Motor neuron (in vitro differentiated cells): ENCODE measurements around the gene OR5K2. TPM values are rescaled to one million over a fixed set of nuclear protein-coding genes. Genes with fewer than 3 reads are reported as not detected.

Source experiments
- ATAC-seq, 8 experiments: fragments of 200-7000 bp; cut with Tn5 transposase; replicated peaks in 6 of 8; 2 replicates each; pipeline ENCODE4 v1.8.0; 2021; ENCODE audit warnings: mild to moderate bottlenecking in 8 of 8, moderate library complexity in 8 of 8
- H3K27ac ChIP-seq, 2 donors: fragments of 250-450 bp; sonication (Bioruptor Pico); 2 replicates each; pipeline ENCODE4 v1.9.0; 2021; ENCODE audit warnings: antibody characterized with exemption in 2 of 2, mild to moderate bottlenecking in 2 of 2, moderate library complexity in 1 of 2
- H3K4me1 ChIP-seq, 2 donors: fragments of 250-450 bp; sonication (Bioruptor Pico); replicated peaks in 1 of 2; 2 replicates each; pipeline ENCODE4 v1.6.1; 2021; ENCODE audit warnings: antibody characterized with exemption in 2 of 2, mild to moderate bottlenecking in 2 of 2, moderate library complexity in 1 of 2
- H3K4me3 ChIP-seq, 5 donors: fragments of 250-450 bp; sonication (Bioruptor Pico); 2 replicates each; pipeline ENCODE4 v1.9.0; 2021; ENCODE audit warnings: antibody characterized with exemption in 5 of 5, mild to moderate bottlenecking in 5 of 5, moderate library complexity in 4 of 5
- WGBS, 10 experiments: fragments of 450-650 bp; shearing (Covaris generic); methylation state at CpG; one replicate each; pipeline ENCODE4 v1.0.0; 2022; 5-methylcytosine and 5-hydroxymethylcytosine counted together
- in situ Hi-C, 9 experiments: fragments of 400-800 bp; cut with MboI; loops; one replicate each; pipeline ENCODE4 v1.15.0; 2021; ENCODE audit warnings: low sequenced_read_pairs in 9 of 9, low pct_unique_long_range_greater_than_20kb in 2 of 9; ENCODE audit not compliant: unreplicated experiment in 9 of 9
- total RNA-seq, 8 experiments: library from RNA; unstranded; fragments of 300-600 nt; gene quantifications; 2 replicates each; pipeline versions ENCODE4 v1.2.3 to v1.2.4, GENCODE V29; 2022

OR5K2 gene
- under 1 TPM in 2 of 8 experiments, not detected in 6; 0.28 to 0.43 TPM for total RNA-seq

GRCh38 chr3:98497381-98497780, at the start of gene OR5K2:
TSS of gene OR5K2 (plus strand) at chr3:98497681. CDS start at chr3:98497681, 0 bp downstream.
- no peak for ATAC-seq
- WGBS, 10 experiments: 0 to 100% (median 55%) methylated on average over 1 to 2 of the region's 2 CpGs; no CpG with 5 or more reads in 2 of the 10 experiments
- Histone ChIP-seq H3K4me1 (no peaks in the 10 kb centered on the region), H3K4me3 (no peak within 1 kb of the TSS), H3K27ac (no peak within 1 kb of the TSS)
- in situ Hi-C loops: loop anchor here in 1 of 9 experiments (25.0 kb wide), 1 partner anchor 110 kb away; the partner anchor contains the start of gene OR5K3

GRCh38 chr3:98449606-98450193, 47.8 kb upstream of the OR5K2 start:
- in situ Hi-C loops: no loop called here
- 36 to 91% (median 80%) methylated on average over 1 to 7 of the region's 7 CpGs; no CpG with 5 or more reads in 1 of the 10 experiments for WGBS, 10 experiments

GRCh38 chr3:98450372-98450771, 47.1 kb upstream of the OR5K2 start:
- in situ Hi-C loops: no loop called here
- 6 to 91% (median 82%) methylated on average over 1 to 4 of the region's 4 CpGs for WGBS, 10 experiments
- Histone ChIP-seq H3K27ac (no peak overlapping the region), H3K4me1 (no peaks in the 10 kb centered on the region), H3K4me3 (no peak overlapping the region)
- ATAC-seq: no peak

More at GRCh38 chr3:98449606-98450193, 47.8 kb upstream of the OR5K2 start:
- ATAC-seq: no peak
- no peak overlapping the region for H3K27ac ChIP-seq
- H3K4me3 ChIP-seq: no peak overlapping the region
- H3K4me1 ChIP-seq: no peaks in the 10 kb centered on the region

GRCh38 chr3:98453827-98454226, 43.7 kb upstream of the OR5K2 start:
- in situ Hi-C loops: no loop called here
- H3K4me3 ChIP-seq: no peak overlapping the region
- no peak for ATAC-seq
- no peak overlapping the region for H3K27ac ChIP-seq
- H3K4me1 ChIP-seq: no peaks in the 10 kb centered on the region

GRCh38 chr3:98454929-98455328, 42.6 kb upstream of the OR5K2 start:
- no peaks in the 10 kb centered on the region for H3K4me1 ChIP-seq
- no peak overlapping the region for H3K4me3 ChIP-seq
- in situ Hi-C loops: no loop called here
- H3K27ac ChIP-seq: no peak overlapping the region
- 0 to 100% (median 83%) methylated on average over 1 of the region's 1 CpG; no CpG with 5 or more reads in 4 of the 10 experiments for WGBS, 10 experiments
- ATAC-seq: no peak

DNA sequence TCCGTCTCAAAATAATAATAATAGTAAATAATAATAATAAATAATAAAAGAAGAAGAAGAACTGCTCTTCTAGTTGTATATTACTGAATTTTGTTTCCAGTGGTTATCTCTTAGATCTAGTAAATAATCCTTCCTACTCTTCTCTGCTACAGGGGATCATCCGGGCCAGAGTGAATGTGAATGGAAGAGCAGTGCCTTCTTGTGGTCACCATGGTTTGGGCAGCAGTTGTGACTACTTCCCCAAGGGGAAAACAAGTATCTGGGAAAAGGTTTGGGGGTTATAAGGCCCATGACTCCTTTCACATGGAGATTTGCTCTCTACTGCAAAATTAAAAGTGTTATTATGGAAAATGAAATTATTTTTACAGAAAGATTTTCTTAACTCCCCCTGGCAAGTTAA, 39.9 kb upstream of the OR5K2 start:
- H3K4me3 ChIP-seq: no peak overlapping the region
- no peaks in the 10 kb centered on the region for H3K4me1 ChIP-seq
- H3K27ac ChIP-seq: no peak overlapping the region
- in situ Hi-C loops: no loop called here
- ATAC-seq: no peak
- 75 to 100% (median 100%) methylated on average over 1 to 2 of the region's 2 CpGs; no CpG with 5 or more reads in 3 of the 10 experiments for WGBS, 10 experiments

DNA sequence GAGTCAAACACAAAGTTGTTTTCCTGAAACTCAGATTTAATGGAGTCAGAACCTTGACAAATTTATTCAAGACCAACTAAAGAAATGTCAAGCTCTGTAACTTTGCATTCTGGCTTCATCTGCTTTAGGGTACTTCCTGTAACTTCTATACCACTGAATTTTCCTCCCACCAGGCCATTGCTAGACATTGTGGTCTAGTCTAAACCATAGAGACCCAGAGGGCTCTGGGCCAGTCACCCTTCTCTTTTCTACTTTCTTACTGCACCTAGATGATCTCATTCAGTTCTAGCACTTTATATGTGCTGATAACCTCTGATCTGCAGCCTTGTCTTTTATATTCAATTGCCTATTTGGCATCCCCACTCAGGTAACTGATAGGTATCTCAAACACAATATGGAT, 37.3 kb upstream of the OR5K2 start:
- Histone ChIP-seq H3K4me1 (no peaks in the 10 kb centered on the region), H3K27ac (no peak overlapping the region), H3K4me3 (no peak overlapping the region)
- in situ Hi-C loops: no loop called here
- ATAC-seq: no peak

GRCh38 chr3:98462901-98463300, 34.6 kb upstream of the OR5K2 start, which contains the start of gene OR5K1:
TSS of gene OR5K1 (plus strand) at chr3:98463201. CDS start at chr3:98469577, 6,376 bp downstream.
- Histone ChIP-seq H3K27ac (no peak within 1 kb of the TSS), H3K4me3 (no peak within 1 kb of the TSS), H3K4me1 (no peaks in the 10 kb centered on the region)
- in situ Hi-C loops: no loop called here
- WGBS, 10 experiments: 0 to 100% (median 20%) methylated on average over 1 of the region's 1 CpG; no CpG with 5 or more reads in 1 of the 10 experiments
- ATAC-seq: no peak

GRCh38 chr3:98482717-98483482, 14.6 kb upstream of the OR5K2 start:
- in situ Hi-C loops: loop anchor here in 1 of 9 experiments (25.0 kb wide), 1 partner anchor 96 kb away; the partner anchor contains the start of gene OR5K3
- no peaks in the 10 kb centered on the region for H3K4me1 ChIP-seq
- ATAC-seq: no peak
- H3K27ac ChIP-seq: no peak overlapping the region
- H3K4me3 ChIP-seq: no peak overlapping the region
- 0 to 100% (median 49%) methylated on average over 1 to 2 of the region's 3 CpGs; no CpG with 5 or more reads in 3 of the 10 experiments for WGBS, 10 experiments

GRCh38 chr3:98483626-98484025, 13.9 kb upstream of the OR5K2 start:
- WGBS, 10 experiments: 0 to 93% (median 72%) methylated on average over 1 to 3 of the region's 3 CpGs; no CpG with 5 or more reads in 1 of the 10 experiments
- in situ Hi-C loops: loop anchor here in 1 of 9 experiments (25.0 kb wide), 1 partner anchor 96 kb away; the partner anchor contains the start of gene OR5K3
- Histone ChIP-seq H3K27ac (no peak overlapping the region), H3K4me1 (no peaks in the 10 kb centered on the region), H3K4me3 (no peak overlapping the region)
- no peak for ATAC-seq

DNA sequence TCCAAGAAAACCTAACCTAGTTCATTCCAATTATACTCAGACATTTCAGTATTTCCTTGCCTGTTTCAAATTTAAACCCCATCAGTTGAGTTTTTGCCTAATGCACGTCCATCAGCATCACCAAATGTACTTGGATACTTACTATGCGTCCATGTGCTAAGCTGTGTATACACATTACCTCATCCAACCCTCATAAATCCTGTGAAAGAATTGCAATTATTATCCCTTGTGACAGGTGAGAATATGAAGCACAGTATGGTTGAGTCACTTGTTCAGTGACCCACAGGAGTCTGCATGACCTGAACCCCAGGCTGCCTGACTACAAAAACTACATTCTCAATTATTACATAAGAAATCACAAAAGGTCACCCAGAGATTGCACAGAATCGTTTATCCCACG, 2.5 kb downstream of the OR5K2 start:
- H3K4me3 ChIP-seq: no peak overlapping the region
- ATAC-seq: peak in 1 of 8 experiments; percentile 62
- in situ Hi-C loops: no loop called here
- H3K4me1 ChIP-seq: no peaks in the 10 kb centered on the region
- H3K27ac ChIP-seq: no peak overlapping the region
- 31 to 98% (median 77%) methylated on average over 2 to 4 of the region's 4 CpGs for WGBS, 10 experiments

- Histone ChIP-seq H3K27ac (no peak overlapping the region), H3K4me1 (no peaks in the 10 kb centered on the region), H3K4me3 (no peak overlapping the region)
- ATAC-seq: no peak
- WGBS, 10 experiments: 56 to 100% (median 78%) methylated on average over 1 to 4 of the region's 4 CpGs
- in situ Hi-C loops: no loop called here
Measured at GRCh38 chr3:98501270-98501669, 3.8 kb downstream of the OR5K2 start.

- in situ Hi-C loops: no loop called here
- no peak overlapping the region for H3K4me3 ChIP-seq
- peak in 3 of 8 experiments; percentile 24 to 51 (median 36) for ATAC-seq
- no peak overlapping the region for H3K27ac ChIP-seq
- no peaks in the 10 kb centered on the region for H3K4me1 ChIP-seq
- 49 to 100% (median 91%) methylated on average over 3 to 5 of the region's 5 CpGs for WGBS, 10 experiments
Measured at GRCh38 chr3:98501863-98502576, 4.5 kb downstream of the OR5K2 start.
